Measurements from ENCODE around the gene APOBEC4.

APOBEC4 gene

DNA sequence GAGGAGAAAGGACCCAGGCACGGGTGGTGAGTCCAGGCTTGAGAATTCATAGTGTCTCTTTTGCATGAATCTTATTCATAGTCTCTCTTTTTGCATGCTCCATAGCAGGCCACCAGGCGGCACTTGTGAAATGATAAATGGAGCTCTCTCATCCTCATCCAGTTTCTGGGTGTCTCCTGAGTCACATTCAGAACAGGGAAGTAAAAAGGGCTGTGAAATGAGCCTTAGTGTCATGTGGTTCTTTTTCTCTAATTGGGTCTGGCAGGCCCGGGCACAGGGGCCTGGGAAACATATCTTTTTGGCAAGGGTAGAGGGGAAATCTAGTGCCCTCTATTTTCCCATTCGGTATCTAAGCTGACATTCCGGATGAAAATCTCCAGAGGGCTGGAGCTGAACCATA lies 43.8 kb downstream of the APOBEC4 start:
- Histone ChIP-seq H3K27me3 (ENCODE audit: insufficient read depth, insufficient read length) (no peaks in the 10 kb centered on the region), H3K4me3 (ENCODE audit: insufficient read length, low read depth) (no peak overlapping the region), H3K36me3 (ENCODE audit: insufficient read depth, insufficient read length, low read length) (no peaks in the 10 kb centered on the region), H3K9me3 (ENCODE audit: insufficient read depth, low read length) (no peaks in the 10 kb centered on the region), H3K9ac (ENCODE audit: insufficient read length, low read depth) (no peak overlapping the region), H3K4me1 (ENCODE audit: insufficient read depth, insufficient read length) (no peaks in the 10 kb centered on the region)
- TF ChIP-seq YY1 (IDR thresholded peaks at IDR 0.05; ENCODE audit: insufficient read depth, insufficient read length) (no peak), ZNF274 (IDR thresholded peaks at IDR 0.05; ENCODE audit: low read depth, low read length) (no peak), SUZ12 (IDR thresholded peaks at IDR 0.05; ENCODE audit: extremely low read depth, insufficient read depth, insufficient read length) (no peak)
- DNase-seq (ENCODE audit: low read depth, low spot score): no peak

DNA sequence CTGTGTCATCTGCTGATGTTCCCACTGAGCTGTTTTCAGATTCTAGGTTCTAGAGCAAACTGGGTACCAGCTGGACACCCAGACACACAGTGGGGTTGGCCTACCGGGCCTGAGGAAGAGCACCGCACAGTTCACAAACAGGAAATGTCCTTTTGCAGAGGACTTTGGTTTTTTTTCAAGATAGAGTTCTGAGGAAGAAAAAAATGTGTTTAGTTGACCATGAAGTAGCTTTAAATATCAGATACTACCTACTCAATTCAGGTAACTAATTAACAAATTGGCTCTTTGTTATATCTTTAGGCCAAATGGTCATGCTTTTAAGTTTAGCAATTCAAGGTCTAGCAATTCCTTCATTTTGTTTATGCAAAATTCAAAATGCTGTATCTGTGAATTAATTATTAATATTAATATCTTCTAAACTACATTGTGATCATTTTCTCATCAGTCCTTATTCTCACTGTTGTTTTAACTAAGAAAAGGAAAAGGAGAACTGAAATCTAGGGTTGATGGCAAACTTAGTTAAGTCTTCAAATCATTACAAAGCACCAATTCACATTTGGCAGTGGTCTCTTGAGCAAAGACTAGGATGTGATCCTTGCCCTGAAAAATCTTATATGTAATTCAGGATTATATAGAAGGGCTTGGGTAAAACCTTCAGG lies 45.7 kb downstream of the APOBEC4 start:
- Histone ChIP-seq H3K36me3 (ENCODE audit: insufficient read depth, insufficient read length, low read length) (no peaks in the 10 kb centered on the region), H3K9me3 (ENCODE audit: insufficient read depth, low read length) (no peaks in the 10 kb centered on the region), H3K9ac (ENCODE audit: insufficient read length, low read depth) (no peak overlapping the region), H3K4me1 (ENCODE audit: insufficient read depth, insufficient read length) (no peaks in the 10 kb centered on the region), H3K4me3 (ENCODE audit: insufficient read length, low read depth) (no peak overlapping the region), H3K27me3 (ENCODE audit: insufficient read depth, insufficient read length) (no peaks in the 10 kb centered on the region)
- TF ChIP-seq YY1 (IDR thresholded peaks at IDR 0.05; ENCODE audit: insufficient read depth, insufficient read length): no peak
- TF ChIP-seq ZNF274 (IDR thresholded peaks at IDR 0.05; ENCODE audit: low read depth, low read length): no peak
- TF ChIP-seq SUZ12 (IDR thresholded peaks at IDR 0.05; ENCODE audit: extremely low read depth, insufficient read depth, insufficient read length): no peak
- no peak for DNase-seq (ENCODE audit: low read depth, low spot score)

DNA sequence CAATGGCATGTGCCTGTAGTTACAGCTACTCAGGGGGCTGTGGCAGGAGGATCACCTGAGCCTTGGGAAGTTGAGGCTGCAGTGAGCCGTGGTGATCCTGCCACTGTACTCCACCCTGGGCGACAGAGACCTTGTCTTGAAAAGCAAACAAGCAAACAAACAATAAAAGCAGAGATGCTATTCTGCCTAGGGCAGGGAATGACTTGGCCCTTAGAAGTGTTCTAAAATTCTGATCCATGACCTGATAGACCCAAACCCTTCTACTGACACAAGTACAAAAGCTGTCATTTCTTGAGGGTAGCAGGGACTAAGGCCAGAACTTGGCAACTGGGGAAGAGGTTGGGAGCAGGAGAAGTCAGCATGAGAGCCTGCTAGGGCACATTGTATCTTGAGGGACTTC lies 47.2 kb downstream of the APOBEC4 start:
- no peaks in the 10 kb centered on the region for H3K27me3 ChIP-seq (ENCODE audit: insufficient read depth, insufficient read length)
- no peak overlapping the region for H3K9ac ChIP-seq (ENCODE audit: insufficient read length, low read depth)
- no peak for TF ChIP-seq ZNF274 (IDR thresholded peaks at IDR 0.05; ENCODE audit: low read depth, low read length)
- H3K4me1 ChIP-seq (ENCODE audit: insufficient read depth, insufficient read length): no peaks in the 10 kb centered on the region
- H3K36me3 ChIP-seq (ENCODE audit: insufficient read depth, insufficient read length, low read length): no peaks in the 10 kb centered on the region
- DNase-seq (ENCODE audit: low read depth, low spot score): no peak
- H3K9me3 ChIP-seq (ENCODE audit: insufficient read depth, low read length): no peaks in the 10 kb centered on the region
- no peak overlapping the region for H3K4me3 ChIP-seq (ENCODE audit: insufficient read length, low read depth)

DNA sequence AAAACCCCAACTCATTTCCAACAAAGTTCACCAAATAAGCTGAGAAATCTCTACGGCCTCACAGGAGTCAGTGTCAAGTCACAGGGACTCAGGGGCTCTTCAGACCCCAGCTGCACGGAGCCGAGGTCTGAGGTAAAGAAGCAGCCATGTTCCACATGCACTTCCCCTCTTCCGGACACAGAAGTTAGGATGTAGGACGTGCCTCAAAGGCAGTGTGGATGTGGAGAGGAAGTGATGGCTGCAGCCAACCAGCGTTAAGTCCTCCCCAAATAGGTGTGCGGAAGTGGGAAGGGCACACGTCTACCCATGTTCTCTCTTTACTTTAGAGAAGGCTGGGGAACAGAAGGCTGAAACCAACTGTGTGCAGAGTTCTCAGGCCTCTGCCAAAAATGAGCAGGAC lies 48.3 kb downstream of the APOBEC4 start:
- no peak for TF ChIP-seq YY1 (IDR thresholded peaks at IDR 0.05; ENCODE audit: insufficient read depth, insufficient read length)
- Histone ChIP-seq H3K4me1 (ENCODE audit: insufficient read depth, insufficient read length) (no peaks in the 10 kb centered on the region), H3K27me3 (ENCODE audit: insufficient read depth, insufficient read length) (no peaks in the 10 kb centered on the region), H3K4me3 (ENCODE audit: insufficient read length, low read depth) (no peak overlapping the region), H3K9ac (ENCODE audit: insufficient read length, low read depth) (no peak overlapping the region), H3K9me3 (ENCODE audit: insufficient read depth, low read length) (no peaks in the 10 kb centered on the region), H3K36me3 (ENCODE audit: insufficient read depth, insufficient read length, low read length) (no peaks in the 10 kb centered on the region)
- DNase-seq (ENCODE audit: low read depth, low spot score): no peak

DNA sequence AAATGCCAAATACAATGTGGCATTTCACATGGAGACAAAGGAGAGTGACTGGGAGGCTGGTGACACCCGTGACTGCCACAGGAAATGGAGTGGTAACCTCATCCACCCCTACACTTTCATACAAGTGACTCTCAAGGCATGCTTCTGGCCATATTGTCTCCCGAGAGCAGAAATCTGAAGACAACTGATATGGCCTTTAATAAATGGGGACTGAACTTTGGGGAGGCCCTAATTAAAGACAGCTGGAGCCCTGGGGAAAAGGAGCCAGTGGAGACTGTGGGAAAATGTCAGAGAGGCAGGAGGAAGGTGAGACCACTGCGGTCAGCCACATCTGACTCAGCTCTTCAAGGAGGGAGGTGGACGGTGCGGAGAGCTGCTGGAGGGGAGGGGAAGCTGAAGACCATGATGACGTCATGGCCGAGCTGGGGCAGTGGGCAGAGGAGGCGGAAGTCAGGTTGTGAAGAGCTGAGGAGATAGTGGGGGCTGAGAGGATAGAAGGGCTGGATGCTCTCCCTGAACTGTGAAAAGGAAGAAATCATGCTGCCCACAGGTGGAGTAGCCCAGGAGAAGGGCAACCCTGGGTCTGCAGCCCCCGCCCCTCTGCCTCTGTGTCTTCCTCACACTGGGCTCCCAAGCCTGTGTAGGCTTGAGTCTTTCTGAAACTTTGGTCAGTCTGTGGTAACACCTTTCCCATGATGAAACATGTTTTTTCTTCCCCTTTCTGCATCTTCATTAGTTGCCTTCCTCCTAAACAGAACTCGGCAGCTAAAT lies 48.9 kb downstream of the APOBEC4 start:
- Histone ChIP-seq H3K9ac (ENCODE audit: insufficient read length, low read depth) (no peak overlapping the region), H3K9me3 (ENCODE audit: insufficient read depth, low read length) (no peaks in the 10 kb centered on the region), H3K4me1 (ENCODE audit: insufficient read depth, insufficient read length) (no peaks in the 10 kb centered on the region), H3K36me3 (ENCODE audit: insufficient read depth, insufficient read length, low read length) (no peaks in the 10 kb centered on the region), H3K27me3 (ENCODE audit: insufficient read depth, insufficient read length) (no peaks in the 10 kb centered on the region), H3K4me3 (ENCODE audit: insufficient read length, low read depth) (no peak overlapping the region)
- TF ChIP-seq ZNF274 (IDR thresholded peaks at IDR 0.05; ENCODE audit: low read depth, low read length): no peak
- no peak for TF ChIP-seq YY1 (IDR thresholded peaks at IDR 0.05; ENCODE audit: insufficient read depth, insufficient read length)
- no peak for DNase-seq (ENCODE audit: low read depth, low spot score)

DNA sequence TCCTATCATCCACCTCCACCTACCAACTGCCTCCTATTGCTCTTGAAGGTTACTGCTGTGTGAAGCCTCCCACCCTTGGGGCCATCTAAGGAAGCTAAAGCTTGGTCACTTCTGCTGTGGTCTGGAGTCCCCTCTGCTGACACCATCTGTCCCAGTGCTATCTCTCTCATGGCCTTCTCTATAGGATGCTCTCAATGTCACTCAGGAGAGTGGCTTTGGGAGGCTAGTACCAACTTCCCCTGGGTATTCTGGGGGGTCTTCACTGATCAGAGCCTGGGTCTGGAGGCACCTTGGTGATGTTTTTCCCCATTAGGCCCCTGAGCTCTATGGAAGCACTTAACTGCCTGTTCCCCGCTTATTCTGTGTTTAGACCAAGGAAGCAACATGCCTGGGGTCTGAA lies 50.6 kb downstream of the APOBEC4 start:
- Histone ChIP-seq H3K27me3 (ENCODE audit: insufficient read depth, insufficient read length) (no peaks in the 10 kb centered on the region), H3K36me3 (ENCODE audit: insufficient read depth, insufficient read length, low read length) (no peaks in the 10 kb centered on the region)
- no peak for DNase-seq (ENCODE audit: low read depth, low spot score)

DNA sequence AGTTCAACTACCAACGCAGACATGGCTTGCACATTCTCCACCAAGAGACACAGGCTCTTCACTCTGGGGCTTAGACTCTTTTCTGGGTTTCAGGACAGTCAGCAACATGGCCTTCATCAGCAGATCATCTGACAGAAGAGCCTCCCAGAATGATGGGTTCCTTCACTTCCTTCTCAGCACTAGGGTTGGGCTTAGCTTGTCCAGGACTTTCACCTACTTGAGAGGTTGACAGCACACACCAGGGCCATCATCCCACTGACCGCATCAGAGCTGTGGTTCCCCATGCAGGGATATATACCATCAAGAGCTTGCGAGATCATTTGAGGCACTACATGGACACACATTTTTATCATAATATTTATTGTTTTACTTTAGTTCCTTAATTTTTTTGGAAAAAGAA lies 52.5 kb downstream of the APOBEC4 start:
- no peaks in the 10 kb centered on the region for H3K4me1 ChIP-seq (ENCODE audit: insufficient read depth, insufficient read length)
- no peaks in the 10 kb centered on the region for H3K9me3 ChIP-seq (ENCODE audit: insufficient read depth, low read length)
- H3K4me3 ChIP-seq (ENCODE audit: insufficient read length, low read depth): no peak overlapping the region
- no peak for DNase-seq (ENCODE audit: low read depth, low spot score)
- no peak for TF ChIP-seq ZNF274 (IDR thresholded peaks at IDR 0.05; ENCODE audit: low read depth, low read length)
- no peak for TF ChIP-seq YY1 (IDR thresholded peaks at IDR 0.05; ENCODE audit: insufficient read depth, insufficient read length)
- no peak for TF ChIP-seq SUZ12 (IDR thresholded peaks at IDR 0.05; ENCODE audit: extremely low read depth, insufficient read depth, insufficient read length)
- no peak overlapping the region for H3K9ac ChIP-seq (ENCODE audit: insufficient read length, low read depth)
- H3K36me3 ChIP-seq (ENCODE audit: insufficient read depth, insufficient read length, low read length): no peaks in the 10 kb centered on the region
- no peaks in the 10 kb centered on the region for H3K27me3 ChIP-seq (ENCODE audit: insufficient read depth, insufficient read length)

More for the DNA sequence above, 50.6 kb downstream of the APOBEC4 start:
- TF ChIP-seq YY1 (IDR thresholded peaks at IDR 0.05; ENCODE audit: insufficient read depth, insufficient read length) (no peak), SUZ12 (IDR thresholded peaks at IDR 0.05; ENCODE audit: extremely low read depth, insufficient read depth, insufficient read length) (no peak), ZNF274 (IDR thresholded peaks at IDR 0.05; ENCODE audit: low read depth, low read length) (no peak)
- Histone ChIP-seq H3K9ac (ENCODE audit: insufficient read length, low read depth) (no peak overlapping the region), H3K9me3 (ENCODE audit: insufficient read depth, low read length) (no peaks in the 10 kb centered on the region), H3K4me1 (ENCODE audit: insufficient read depth, insufficient read length) (no peaks in the 10 kb centered on the region), H3K4me3 (ENCODE audit: insufficient read length, low read depth) (no peak overlapping the region)
